ENCODE results near the gene C11orf91. TPM values are rescaled to one million over a fixed set of nuclear protein-coding genes. Genes with fewer than 3 reads are reported as not detected.

C11orf91 gene
- total RNA-seq, 1 donor from 2014 or later, result 0.50 TPM

DNA sequence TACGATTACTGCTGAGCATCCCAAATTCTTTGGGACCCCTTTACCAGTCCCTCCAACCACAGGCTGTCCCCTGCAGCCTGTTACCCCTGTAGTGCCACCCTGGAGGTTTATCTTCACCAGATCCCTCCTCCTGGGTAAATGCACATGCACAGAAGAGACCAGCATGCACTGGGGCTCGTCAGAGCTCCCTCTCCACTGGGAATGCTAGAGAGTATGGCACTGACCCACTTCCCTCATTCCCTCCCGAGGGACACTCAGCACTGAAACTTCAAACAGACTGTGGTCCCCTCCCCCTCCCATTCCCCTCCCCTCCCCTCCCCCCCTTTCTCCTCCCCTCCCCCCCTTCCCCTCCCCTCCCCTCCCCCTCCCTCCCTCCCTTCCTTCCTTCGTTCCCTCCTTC lies 49.1 kb downstream of the C11orf91 start:
- Mint-ChIP-seq H3K27ac (ENCODE audit: unreplicated experiment) (no peak overlapping the region), H3K27me3 (ENCODE audit: low read depth) (no peaks in the 10 kb centered on the region), H3K4me3 (ENCODE audit: unreplicated experiment) (no peak overlapping the region), H3K36me3 (ENCODE audit: low read depth) (peaks cover 2% of the 10 kb centered on the region), H3K9me3 (ENCODE audit: low read depth) (no peaks in the 10 kb centered on the region), H3K4me1 (ENCODE audit: low read depth) (peaks cover 11% of the 10 kb centered on the region)
- DNase-seq (ENCODE audit: low spot score), result no peak
- TF ChIP-seq CTCF (IDR thresholded peaks at IDR 0.05), result no peak

GRCh38 chr11:33649944-33650343 lies 50.7 kb downstream of the C11orf91 start:
- Mint-ChIP-seq H3K9me3 (ENCODE audit: low read depth) (no peaks in the 10 kb centered on the region), H3K27ac (ENCODE audit: unreplicated experiment) (no peak overlapping the region), H3K4me1 (ENCODE audit: low read depth) (peaks cover 13% of the 10 kb centered on the region), H3K36me3 (ENCODE audit: low read depth) (peaks cover 2% of the 10 kb centered on the region), H3K27me3 (ENCODE audit: low read depth) (no peaks in the 10 kb centered on the region), H3K4me3 (ENCODE audit: unreplicated experiment) (no peak overlapping the region)
- DNase-seq (ENCODE audit: low spot score), result no peak
- no peak for TF ChIP-seq CTCF (IDR thresholded peaks at IDR 0.05)

Other genes starting within 250 kb of the C11orf91 start
- 579 to 718 TPM (median 705 TPM) in 3 replicates for gene CD59, start 35.6 kb upstream of the C11orf91 start, total RNA-seq
- gene FBXO3, start 73.7 kb upstream of the C11orf91 start, total RNA-seq, result 18.0 to 32.1 TPM (median 22.0 TPM) in 3 replicates
- 0.53 TPM in 1 of 3 replicates, not detected in the others for gene LMO2, start 191.2 kb upstream of the C11orf91 start, total RNA-seq